Hematopoietic multipotent progenitor cell (in vitro differentiated cells): ENCODE results near the gene LHX8. TPM values are rescaled to one million over a fixed set of nuclear protein-coding genes. Genes with fewer than 3 reads are reported as not detected.
A peak's percentile ranks its signal among the peaks of the same experiment; 100 is the strongest.
"Not testable (repeated sequence)": the region's sequence is repeated elsewhere in the genome, so short reads cannot be mapped to it uniquely, and the experiment has no call there.

ENCODE experiments used
- DNase-seq, 3 donors: peaks; one replicate each; pipeline ENCODE4 v3.0.0-alpha.2; 2011 to 2015; ENCODE audit warnings: low read depth in 2 of 3, low spot score in 2 of 3
- total RNA-seq: library from RNA; depleted of rRNA; stranded (reverse); fragments of >200 nt; gene quantifications from one replicate; pipeline ENCODE4 v1.2.3, GENCODE V29; 2012

Gene LHX8
- total RNA-seq, 1 donor = not detected

- no peak for DNase-seq
Observed at GRCh38 chr1:75132242-75132811, 1.9 kb upstream of the LHX8 start.

- DNase-seq = peak in 1 of 3 donors; percentile 28
Observed at GRCh38 chr1:75132812-75133619, 1.2 kb upstream of the LHX8 start.

GRCh38 chr1:75134647-75135572 is 722 bp downstream of the LHX8 start:
- peak in 2 of 3 donors; percentile 42 to 52 for DNase-seq

- peak in 2 of 3 donors; percentile 52 to 75 for DNase-seq
Observed at GRCh38 chr1:75135573-75136194, 1.5 kb downstream of the LHX8 start.

- DNase-seq = peak in 1 of 3 donors; percentile 22
Observed at GRCh38 chr1:75136195-75136815, 2.1 kb downstream of the LHX8 start.

- DNase-seq = no peak
Observed at GRCh38 chr1:75136921-75137641, 2.9 kb downstream of the LHX8 start.

GRCh38 chr1:75152092-75152491 is 17.9 kb downstream of the LHX8 start:
- DNase-seq = no peak

- DNase-seq = no peak
Observed at GRCh38 chr1:75159154-75159553, 25.0 kb downstream of the LHX8 start.

- DNase-seq = no peak
Observed at GRCh38 chr1:75165264-75165663, 31.1 kb downstream of the LHX8 start.

GRCh38 chr1:75166821-75167220 is 32.6 kb downstream of the LHX8 start:
- no peak for DNase-seq

GRCh38 chr1:75170011-75170410 is 35.8 kb downstream of the LHX8 start:
- DNase-seq = no peak

- DNase-seq = no peak
Observed at GRCh38 chr1:75170981-75171380, 36.8 kb downstream of the LHX8 start.

GRCh38 chr1:75171876-75172275 is 37.7 kb downstream of the LHX8 start:
- no peak for DNase-seq

GRCh38 chr1:75172556-75172955 is 38.4 kb downstream of the LHX8 start:
- DNase-seq = no peak

GRCh38 chr1:75174031-75174760 is 40.0 kb downstream of the LHX8 start:
- DNase-seq = no peak

- not testable (repeated sequence) for DNase-seq
Observed at GRCh38 chr1:75181214-75181955, 47.2 kb downstream of the LHX8 start.

GRCh38 chr1:75188892-75189291 is 54.7 kb downstream of the LHX8 start:
- no peak for DNase-seq

- DNase-seq = no peak
Observed at GRCh38 chr1:75198163-75198562, 64.0 kb downstream of the LHX8 start.
